Fibroblast of villous mesenchyme (primary cell): ENCODE results near the gene POLR2F. TPM values are rescaled to one million over a fixed set of nuclear protein-coding genes. Genes with fewer than 3 reads are reported as not detected.
"Not testable (repeated sequence)": the region's sequence is repeated elsewhere in the genome, so short reads cannot be mapped to it uniquely, and the experiment has no call there.

Source experiments
- DNase-seq: peaks from one replicate; pipeline ENCODE4 v3.0.0-alpha.2; 2010; ENCODE audit warnings: low read depth
- H3K4me3 ChIP-seq: 2 replicates; pipeline ENCODE4 v1.5.1; 2011; ENCODE audit warnings: low read depth, mild to moderate bottlenecking, low read length
- CTCF ChIP-seq: IDR thresholded peaks from 2 replicates; pipeline ENCODE4 v1.5.1; 2012; ENCODE audit warnings: low read depth, mild to moderate bottlenecking, low read length; ENCODE audit not compliant: insufficient read depth
- total RNA-seq: library from RNA; depleted of rRNA; stranded (reverse); fragments of >200 nt; gene quantifications from 2 replicates; pipeline ENCODE4 v1.2.3, GENCODE V29; 2012

POLR2F gene
- total RNA-seq, 1 donor, result 28.9 TPM

GRCh38 chr22:37953062-37953436 lies 450 bp upstream of the POLR2F start:
- no peak for DNase-seq
- peak overlapping the region; percentile 99 for H3K4me3 ChIP-seq
- no peak for TF ChIP-seq CTCF

- DNase-seq, result no peak
- H3K4me3 ChIP-seq, result peak overlapping the region; percentile 99
- TF ChIP-seq CTCF, result no peak
Measured at GRCh38 chr22:37954686-37955085, 1.2 kb downstream of the POLR2F start.

DNA sequence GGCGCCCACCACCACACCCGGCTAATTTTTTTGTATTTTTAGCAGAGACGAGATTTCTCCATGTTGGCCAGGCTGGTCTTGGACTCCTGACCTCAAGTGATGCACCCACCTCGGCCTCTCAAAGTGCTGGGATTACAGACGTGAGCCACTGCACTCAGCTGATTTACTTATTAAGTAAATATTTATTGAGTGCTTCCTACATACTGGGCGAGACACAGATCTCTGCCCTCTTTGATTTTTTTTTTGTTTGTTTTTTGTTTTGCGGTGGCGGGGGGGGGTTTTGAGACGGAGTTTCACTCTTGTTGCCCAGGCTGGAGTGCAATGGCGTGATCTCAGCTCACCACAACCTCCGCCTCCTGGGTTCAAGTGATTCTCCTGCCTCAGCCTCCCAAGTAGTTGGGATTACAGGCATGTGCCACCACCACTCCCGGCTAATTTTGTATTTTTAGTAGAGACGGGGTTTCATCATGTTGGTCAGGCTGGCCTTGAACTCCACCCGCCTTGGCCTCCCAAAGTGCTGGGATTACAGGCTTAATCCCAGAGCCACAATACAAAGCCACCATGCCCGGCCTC lies 2.4 kb downstream of the POLR2F start:
- DNase-seq, H3K4me3 ChIP-seq: not testable (repeated sequence)

GRCh38 chr22:37957232-37957631 lies 3.7 kb downstream of the POLR2F start:
- no peak overlapping the region for H3K4me3 ChIP-seq
- no peak for DNase-seq
- no peak for TF ChIP-seq CTCF

- no peak for TF ChIP-seq CTCF
- H3K4me3 ChIP-seq, result no peak overlapping the region
- no peak for DNase-seq
Measured at GRCh38 chr22:37959231-37959825, 5.8 kb downstream of the POLR2F start.

DNA sequence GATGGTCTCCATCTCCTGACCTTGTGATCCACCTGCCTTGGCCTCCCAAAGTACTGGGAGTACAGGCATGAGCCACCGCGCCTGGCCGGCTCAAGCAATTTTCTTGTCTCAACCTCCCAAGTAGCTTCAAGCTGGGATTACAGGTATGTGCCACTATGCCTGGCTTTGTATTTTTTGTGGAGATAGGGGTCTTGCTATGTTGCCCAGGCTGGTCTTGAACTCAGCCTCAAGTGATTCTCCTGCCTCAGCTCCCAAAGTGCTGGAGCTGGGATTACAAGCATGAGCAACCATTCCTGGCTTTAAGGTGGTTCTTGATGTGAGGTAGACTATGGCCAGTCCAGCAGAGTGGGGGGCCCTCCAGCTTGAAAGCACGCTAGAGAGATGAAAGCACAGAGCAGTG lies 7.6 kb downstream of the POLR2F start:
- no peak for DNase-seq
- no peak overlapping the region for H3K4me3 ChIP-seq
- TF ChIP-seq CTCF, result no peak

DNA sequence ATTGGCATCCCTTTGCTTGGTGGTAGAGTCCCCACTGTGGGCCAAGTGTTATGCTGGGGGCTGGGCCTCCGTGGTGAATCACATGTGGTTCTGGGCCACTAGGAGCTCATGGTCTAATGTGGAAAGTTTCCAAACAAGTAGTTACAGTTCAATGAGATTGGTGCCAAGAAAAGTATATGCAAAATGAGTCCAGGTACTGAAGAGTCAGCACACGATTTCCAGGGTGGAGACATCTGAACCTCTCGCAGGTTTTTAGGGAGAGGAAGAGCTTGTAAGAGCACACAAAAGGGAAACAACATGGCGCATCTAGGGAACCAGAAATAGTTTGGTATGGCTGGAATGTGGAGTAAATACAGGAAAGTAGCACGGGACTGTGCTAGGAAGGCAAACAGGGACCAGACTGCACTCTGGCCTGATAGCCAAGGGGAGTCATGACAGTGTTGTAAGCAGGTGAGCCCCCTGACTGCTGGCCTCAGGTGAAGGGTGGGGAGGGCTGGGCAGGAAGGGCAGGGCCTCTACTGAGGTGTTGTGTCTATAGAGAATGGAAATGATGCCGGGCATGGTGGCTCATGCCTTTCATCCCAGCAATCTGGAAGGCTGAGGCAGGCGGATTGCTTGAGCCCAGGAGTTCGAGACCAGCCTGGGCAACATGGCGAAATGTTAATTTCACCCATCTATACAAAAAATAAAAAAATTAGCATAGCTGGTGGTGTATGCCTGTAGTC lies 12.6 kb downstream of the POLR2F start:
- no peak overlapping the region for H3K4me3 ChIP-seq
- no peak for TF ChIP-seq CTCF
- DNase-seq, result no peak
